Activated T-cell treated with anti-CD3 and anti-CD28 coated beads for 24 hours (primary cell): ENCODE measurements around the gene PRDM8.
A peak's percentile ranks its signal among the peaks of the same experiment; 100 is the strongest.
"Not testable (repeated sequence)": the region's sequence is repeated elsewhere in the genome, so short reads cannot be mapped to it uniquely, and the experiment has no call there.

Experiments
- DNase-seq: peaks from one replicate; pipeline ENCODE4 v3.0.0-alpha.2; 2020; ENCODE audit warnings: low read depth

The PRDM8 gene

DNA sequence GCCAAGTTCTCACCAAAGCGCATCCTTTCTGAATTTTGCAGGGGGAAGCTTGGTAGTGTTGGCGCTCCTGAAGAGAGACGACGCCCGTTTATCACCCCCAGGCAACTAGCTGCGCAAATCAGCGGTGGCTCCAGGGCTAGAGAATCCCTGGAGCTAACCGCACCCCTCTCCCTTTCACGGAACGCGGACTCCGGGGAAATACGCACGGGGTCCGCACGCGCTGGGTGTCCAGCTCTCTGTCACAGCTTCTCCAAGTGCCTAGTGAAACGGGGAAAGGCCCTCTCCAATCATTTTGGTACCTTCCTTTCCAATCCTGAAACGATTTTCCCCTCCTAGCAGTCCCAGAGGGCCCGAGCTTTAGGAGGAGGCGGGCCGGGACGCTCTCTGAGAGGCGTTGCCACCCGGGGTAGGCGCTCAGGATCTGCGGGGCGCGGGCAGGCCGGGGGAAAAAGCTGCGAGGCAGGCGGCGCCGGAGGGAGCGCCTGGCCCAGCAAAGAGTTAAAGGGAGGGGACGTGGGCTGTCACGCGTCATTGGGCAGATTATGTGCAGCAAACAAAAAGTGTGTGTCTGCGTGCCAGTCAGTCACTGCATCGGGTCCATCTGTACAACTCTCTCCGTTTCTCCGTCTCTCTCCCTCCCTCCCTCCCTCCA is at the start of gene PRDM8:
Gene PRDM8 (plus strand): TSS at position 582 of the 652 bp plus-strand sequence. CDS start 2,578 bp downstream, outside the sequence.
- no peak for DNase-seq

DNA sequence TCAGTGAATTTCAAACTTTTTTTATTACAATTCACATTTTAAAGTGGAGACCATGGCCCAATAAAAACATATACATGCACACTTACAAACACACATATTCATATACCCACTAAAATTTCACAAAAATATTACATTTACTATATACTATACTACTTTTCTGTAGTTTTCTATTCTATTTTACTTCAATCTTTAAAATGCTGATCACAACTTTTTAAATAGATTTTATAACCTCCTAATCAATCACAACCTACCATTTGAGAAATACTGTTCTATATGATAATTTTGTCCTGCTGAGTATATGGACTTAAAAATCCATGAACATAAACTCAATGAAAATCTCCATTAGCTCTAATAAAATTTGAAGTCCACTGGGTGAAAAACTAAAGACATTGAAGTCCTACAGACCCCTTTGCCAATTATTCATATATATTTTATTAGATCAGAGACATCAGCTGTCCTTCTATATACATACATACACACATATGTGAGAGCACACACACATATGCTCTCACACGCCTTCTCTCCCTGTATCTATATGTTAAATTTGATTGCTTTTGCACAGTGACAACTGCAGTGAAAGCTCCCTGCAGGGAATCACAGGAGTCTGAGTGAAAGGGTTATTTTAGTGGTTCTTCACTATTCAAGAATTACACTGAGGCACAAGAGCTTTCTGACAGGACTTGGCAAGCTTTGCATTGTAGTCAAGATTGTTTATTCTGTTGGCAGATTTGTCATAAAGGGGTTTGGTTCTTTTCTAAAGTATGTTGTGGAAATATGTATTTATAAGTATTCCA is 46.7 kb upstream of the PRDM8 start:
- DNase-seq: no peak

DNA sequence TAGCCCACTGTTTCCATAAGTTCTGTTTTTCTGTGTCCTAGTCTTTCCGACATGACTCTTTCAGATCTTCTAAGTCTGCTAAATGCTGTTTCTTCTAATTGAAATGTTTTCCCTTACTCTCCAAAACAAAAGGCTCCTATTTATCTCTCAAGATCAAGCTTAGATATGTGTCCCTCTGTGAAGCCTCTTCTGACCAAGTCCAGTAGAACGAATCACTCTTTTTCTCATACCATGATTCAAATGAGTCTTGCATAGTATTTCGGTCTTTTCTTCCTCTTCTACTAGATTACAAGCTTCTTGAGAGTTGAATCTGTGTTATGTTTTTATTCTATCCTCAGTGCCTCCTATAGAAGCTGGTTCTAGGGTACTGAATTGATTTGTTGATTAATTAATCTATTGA is 45.3 kb upstream of the PRDM8 start:
- no peak for DNase-seq

DNA sequence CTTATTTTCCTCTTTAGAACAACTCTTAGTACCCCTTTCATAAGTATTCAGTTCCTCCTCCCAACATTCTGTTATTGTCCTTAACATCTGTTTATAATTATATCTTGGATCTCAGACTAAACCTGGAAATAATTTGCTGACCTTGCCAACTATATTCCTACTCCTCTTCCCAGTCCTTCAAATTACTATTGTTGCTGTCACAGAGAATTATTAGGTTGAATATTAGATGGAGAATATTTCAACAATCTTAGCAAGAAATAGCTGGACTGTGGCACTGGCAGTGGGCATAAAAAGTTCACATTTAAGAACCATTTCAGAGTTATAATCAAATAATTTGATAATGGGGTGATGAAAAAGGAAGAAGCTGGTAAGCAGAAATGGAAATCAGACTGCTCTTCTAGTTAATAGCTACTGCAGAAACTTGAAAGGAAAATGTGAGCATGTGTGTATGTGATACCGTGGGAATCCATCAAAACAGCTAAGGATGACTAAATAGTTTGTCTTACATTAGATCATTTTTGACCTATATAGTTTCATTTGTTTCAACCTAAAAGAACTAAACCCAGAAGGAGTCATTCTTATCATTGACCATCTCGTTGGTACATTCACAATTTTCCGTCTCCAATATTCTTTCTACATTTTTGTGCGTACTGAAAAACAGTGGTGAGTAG is 43.3 kb upstream of the PRDM8 start:
- no peak for DNase-seq

DNA sequence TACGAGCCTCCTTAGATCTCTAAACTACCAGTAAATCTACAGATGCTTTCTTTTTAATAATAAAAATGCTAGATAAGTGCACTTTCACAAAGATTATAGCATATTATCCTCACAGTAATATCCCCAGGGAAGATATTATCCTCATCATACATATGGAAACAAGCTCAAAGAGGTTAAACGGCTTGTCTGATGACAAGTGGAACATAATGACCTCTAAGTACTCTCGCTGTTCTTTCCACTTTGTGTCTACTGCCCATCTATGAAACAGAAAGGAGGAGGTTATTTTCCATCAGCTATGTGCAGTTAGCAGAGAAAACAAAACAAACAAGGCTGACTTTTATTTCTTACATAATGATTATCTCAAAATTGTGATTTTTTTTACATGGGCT is 42.8 kb upstream of the PRDM8 start:
- DNase-seq: no peak

DNA sequence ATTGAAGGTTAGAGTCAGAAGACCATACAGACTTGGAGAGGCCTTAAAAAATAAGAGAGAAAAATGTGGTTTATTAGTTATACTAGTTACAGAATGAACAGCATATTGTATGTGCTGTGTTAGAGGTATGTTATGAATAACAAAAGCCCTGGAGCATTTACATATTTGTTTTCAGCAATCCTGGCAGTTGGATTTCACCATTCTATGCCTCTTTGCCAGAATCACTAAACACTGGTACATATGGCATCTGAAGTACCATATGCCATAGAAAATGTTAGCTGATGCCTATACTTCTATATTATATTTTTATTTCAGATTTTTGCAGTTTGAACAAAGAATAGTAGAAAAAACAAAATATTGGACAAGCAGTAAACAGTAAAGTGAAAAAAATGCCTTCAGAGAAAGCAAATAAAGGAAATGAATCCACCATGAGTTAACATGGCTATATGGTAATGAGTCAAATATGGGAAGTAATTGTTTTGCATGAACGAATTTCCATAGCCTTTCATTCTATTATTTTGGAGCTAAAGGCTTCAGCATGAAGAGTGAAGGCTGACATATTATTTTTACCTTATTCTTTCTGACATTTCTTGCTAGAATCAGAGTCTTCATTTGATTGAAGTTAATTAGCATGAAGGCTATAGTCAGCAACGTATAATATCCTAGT is 41.9 kb upstream of the PRDM8 start:
- DNase-seq: no peak

DNA sequence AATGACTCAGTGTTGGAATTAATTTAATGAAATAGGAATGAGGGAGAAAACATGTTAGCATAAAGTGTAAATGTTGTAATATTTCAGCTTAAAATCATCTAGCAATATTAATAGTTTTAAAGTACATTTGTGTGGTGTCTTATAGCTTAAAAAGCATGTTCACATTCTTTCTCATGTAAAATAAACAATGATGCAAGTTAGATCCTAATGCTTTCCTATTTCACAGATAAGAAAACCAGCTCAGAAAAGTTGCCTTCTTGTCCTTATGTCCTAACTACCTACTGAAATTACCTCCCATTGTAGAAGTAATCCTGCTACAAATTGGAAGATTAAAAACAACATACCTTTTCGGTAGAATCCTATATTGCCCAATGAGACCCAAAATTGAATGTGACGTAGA is 40.9 kb upstream of the PRDM8 start:
- DNase-seq: no peak

DNA sequence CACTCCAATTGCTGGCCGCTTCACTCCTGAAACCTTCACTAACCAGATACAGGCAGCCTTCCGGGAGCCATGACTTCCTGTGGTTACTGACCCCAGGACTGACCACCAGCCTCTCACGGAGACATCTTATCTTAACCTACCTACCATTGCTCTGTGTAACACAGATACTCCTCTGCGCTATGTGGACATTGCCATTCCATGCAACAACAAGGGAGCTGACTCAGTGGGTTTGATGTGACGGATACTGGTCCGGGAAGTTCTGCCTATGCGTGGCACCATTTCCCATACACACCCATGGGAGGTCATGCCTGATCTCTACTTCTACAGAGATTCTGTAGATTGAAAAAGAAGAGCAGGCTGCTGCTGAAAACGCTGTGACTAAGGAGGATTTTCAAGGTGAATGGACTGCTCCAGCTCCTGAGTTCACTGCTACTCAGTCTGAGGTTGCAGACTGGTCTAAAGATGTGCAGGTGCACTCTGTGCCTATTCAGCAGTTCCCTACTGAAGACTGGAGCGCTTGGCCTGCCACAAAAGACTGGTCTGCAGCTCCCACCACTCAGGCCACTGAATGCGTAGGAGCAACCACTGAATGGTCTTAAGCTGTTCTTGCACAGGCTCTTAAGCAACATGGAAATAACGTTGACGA is 35.8 kb upstream of the PRDM8 start:
- no peak for DNase-seq

DNA sequence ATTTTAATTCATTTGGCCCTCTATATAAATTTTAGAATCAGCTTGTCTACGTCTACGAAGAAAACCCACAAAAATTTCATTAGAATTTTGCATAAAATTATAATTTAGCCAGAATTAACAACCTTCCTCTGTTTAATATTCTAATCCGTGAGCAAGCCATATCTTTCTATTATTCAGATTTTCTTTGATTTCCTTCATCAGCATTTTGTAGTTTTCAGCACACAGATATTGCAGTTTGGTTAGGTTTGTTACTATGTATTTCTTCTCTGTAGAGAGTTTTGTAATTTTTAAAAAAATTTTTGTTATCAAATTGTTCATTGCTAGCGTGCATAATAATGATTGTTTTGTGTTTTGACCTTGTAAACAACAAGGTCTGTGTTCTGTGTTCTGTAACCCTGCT is 34.9 kb upstream of the PRDM8 start:
- no peak for DNase-seq

DNA sequence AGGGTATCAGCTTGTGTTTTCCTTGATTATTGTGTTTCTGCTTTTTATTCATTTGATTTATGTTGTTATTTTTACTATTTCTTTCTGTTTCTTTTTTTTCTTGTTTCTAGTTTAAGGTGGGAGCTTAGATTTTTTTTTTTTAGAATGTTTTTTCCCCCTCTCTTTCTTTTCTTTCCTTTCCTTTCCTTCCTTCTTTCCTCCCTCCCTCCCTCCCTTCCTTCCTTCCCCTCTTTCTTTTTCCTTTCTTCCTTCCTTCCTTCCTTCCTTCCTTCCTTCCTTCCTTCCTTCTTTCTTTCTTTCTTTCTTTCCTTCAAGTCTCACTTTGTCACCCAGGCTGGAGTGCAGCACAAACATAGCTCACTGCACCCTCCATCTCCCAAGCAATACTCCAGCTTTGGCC is 31.4 kb upstream of the PRDM8 start:
- no peak for DNase-seq

DNA sequence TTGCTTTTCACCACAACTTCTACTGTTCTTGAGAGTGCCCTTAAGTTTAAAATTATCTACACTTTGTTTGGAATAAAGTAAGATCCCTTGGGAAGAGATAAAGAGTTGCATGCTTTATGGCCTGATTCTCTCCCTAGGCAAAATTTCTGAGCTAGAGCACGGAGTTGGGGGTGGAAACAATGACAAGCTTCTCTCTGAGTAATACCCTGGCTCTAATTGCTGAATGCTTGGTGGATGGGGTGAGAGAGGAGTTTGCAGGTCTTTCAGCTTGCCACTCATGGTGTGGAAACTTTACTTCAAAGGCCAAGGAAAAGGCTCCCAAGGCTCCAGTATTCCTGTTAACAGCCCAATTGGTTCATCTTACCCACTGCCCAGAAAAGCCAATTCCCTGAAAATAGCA is 26.1 kb upstream of the PRDM8 start:
- no peak for DNase-seq

DNA sequence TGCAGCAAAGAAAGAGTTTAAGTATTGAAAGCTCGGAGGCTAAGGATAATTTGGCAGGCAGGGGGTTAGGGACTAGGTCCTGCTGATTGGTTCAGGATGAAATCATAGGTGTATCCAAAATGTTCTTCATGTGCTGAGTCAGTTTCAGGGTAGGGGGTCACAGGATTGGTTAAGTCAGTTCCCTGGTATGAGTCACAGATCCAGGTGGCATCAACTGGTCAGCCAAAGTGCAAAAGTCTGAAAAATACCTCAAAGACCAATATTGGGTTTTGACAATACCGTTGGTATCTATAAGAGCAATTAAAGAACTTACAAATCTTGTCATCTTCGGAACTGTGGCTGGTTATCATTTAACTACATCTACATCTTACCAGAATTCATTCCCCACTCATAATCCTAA is 25.6 kb upstream of the PRDM8 start:
- no peak for DNase-seq

DNA sequence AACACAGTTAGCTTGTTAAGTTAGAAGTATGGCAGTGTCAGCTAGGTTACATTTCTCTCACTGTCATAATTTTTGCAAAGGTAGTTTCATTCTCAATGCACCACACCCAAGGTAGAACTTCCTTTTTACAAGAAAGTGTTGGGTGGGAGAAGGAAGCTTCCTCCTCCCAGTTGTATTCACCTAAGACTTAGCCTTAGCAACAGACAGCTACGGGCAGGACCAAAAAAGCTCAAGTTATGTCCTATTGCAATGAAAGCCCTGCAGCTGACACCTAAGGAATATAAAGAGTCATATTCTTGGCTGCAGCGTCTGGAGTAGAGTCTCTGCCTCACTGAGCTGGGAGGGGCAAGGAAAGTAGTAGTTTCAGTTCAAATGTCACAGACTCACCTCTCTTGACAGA is 25.1 kb upstream of the PRDM8 start:
- DNase-seq: no peak

DNA sequence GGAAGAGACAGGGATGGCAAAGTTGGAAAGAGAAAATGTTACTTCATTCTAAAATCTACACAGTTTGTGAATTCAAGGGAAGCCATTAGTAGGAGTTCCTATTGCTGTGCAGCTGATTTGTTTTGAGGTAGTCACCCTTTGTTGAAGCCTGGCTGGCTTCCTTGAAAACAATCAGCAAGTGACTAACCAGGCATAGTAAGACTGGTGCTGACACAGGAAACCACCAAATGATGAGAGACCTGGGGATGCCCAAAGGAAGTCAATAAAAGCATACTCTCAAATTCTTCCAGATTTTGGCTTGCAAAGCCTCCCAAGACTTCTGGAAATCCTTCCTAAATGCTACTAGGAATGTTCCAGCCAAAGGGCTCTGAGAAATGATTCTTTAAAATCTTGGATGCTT is 23.9 kb upstream of the PRDM8 start:
- DNase-seq: peak; percentile 53

DNA sequence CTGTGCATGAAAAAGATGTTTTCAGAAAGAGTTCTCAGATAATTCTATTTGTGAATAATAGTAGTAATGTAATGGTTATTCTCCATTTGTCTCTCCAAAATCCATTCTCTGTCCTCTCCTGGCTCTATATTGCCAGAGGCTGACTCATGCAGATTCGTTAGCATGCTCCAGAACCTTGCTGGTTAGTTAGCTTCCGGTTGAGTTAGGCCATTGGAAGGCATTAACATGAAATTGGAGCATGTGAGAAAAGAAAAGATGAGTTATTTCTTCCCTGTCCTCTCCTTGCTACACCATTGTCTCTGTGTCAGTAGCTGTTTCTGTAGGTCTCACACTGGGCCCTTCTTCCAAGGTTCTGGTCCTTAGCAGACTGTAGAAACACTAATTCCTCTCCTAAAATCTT is 23.5 kb upstream of the PRDM8 start:
- DNase-seq: no peak

DNA sequence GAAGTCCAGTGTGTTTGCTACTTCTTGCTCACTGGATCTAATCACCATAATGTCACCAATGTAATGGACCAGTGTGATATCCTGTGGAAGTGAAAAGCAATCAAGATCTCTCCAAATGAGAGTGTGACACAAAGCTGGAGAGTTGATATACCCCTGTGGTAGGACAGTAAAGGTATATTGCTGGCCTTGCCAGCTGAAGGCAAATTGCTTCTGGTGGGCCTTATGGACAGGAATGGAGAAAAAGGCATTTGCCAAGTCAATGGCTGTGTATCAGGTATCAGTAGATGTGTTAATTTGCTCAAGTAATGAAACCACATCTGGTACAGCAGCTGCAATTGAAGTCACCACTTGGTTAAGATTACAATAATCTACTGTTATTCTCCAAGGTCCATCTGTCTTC is 19.5 kb upstream of the PRDM8 start:
- DNase-seq: not testable (repeated sequence)

DNA sequence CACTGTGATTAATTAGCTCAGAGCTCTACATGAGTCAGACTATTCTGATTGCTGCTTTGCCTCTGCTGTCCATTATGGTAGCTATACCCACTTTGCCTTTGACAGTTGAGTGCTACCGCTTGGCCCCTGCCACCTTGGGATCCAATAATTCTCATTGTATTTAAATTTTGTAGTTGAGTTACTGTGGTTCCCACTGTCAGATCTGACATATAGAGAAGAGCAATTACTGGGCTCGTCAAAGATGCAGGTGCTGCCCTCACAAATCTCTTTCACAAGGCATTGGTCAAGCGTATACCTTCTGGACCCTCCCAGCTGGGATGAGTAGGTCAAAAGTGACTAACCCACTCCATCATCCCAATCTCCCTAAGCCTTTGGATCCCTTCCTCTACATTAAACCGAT is 18.3 kb upstream of the PRDM8 start:
- no peak for DNase-seq

DNA sequence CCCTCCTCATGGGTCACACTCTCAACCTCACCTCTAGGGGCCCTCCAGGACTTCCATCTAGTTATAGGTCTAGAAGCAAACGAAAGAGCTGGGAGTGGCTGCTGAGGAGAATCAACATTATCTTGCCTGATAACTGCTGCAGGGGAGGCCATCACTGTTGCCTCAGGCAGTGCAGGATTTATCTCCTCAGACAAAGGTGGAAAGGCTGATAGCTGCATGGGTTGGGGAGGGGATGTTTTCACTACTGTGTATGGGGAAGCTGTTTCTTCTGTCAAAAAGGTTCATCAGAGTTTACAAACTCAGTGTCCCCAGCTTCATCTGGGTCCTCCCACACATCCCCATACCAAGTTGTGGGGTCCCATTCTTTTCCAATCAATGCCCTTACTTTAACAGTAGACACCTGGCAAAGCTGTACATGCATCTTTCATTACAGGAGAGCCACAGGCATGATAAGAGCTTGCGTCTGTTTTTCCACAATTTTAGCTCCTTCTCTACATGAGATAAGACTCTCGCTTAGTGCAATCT is 17.6 kb upstream of the PRDM8 start:
- no peak for DNase-seq

DNA sequence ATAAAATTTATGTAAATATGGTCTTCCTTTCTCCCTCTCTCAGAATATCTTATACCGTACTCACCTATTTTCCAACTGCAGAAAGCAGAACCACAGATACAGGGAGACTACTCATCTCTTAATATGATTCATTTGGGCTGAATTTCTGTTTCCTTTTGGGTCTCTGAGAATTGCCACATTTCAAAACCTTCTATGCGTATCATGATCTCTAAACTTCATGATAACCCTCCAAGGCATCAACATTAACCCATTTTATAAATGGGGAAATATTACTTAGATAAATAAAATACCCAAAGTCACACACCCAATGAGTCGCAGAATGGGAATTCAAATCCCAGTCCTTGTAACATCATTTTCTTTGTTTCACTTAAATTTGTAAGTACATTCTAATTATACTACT is 16.6 kb upstream of the PRDM8 start:
- no peak for DNase-seq

DNA sequence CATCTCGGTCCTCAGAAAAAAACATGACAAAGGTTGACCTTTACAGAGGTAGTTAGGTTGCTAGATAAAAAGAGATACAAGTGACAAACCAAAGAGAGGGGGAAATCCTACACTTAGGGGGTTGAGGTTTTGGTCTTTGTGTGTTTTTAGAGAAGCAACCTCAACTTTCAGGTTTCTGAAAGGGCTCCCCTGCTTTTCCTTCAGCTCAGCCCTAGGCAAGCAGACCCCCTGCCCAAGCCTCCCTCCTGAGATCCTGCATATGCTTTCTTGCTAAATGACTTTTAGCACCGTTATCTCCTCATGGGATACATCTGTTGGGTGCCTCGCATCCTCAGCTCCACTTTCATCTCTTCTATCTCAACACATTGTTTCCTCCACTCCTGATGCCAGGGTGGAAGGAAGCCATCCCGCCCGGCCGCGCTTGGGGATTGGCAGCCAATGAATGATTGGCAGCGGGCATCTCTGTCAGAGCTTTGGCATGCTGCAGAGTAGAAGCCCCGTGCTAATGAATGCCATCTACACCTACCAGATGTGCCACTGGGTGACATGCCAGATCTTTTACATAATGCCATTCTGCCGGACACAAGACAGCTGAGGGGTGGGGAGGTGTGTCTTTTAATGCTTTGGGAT is 15.0 kb upstream of the PRDM8 start:
- no peak for DNase-seq

DNA sequence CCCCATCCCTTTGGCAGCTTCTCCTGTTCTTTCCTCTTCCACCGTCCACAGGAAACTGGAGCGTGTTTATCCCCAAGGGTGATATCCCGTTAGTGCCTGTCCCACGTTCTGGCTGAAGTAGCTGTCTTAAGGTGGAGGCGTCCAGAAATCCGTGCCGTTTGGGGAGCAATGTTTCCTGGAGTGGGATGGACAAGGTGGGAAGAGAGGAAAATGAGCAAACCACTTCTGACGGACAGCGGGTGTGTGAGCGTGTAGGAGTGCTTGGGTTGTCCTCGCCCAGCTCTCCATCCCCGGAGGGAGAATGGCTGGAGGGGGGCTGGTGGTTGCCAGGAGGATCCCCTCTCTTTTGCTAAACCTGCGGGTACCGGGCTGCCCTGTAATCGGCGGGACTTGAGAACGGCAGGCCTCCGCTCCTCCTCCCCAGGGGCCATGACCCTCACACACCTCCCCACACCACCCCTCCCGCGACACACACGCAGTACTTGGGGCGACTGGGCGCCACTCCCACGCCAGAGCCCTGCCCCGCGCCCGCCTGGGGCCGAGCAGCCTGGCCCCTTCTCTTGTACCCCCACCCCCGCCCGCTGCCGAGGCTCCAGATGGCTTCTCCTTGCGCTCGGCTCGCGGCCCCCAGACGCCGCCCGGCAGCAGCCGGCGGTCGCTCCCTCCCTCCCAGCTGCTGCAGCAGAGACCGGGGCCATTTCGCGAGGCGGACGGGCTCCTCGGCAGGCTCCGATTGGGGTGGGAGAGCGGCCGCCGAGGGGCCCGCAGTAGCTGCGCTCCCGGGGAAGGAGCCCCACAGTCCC is 13.9 kb upstream of the PRDM8 start:
- DNase-seq: no peak
